ENCODE results near the gene AUTS2.
A peak's percentile ranks its signal among the peaks of the same experiment; 100 is the strongest.

Gene AUTS2

GRCh38 chr7:70312336-70312735, 714.1 kb downstream of the AUTS2 start:
- TF ChIP-seq, protein P1, sequence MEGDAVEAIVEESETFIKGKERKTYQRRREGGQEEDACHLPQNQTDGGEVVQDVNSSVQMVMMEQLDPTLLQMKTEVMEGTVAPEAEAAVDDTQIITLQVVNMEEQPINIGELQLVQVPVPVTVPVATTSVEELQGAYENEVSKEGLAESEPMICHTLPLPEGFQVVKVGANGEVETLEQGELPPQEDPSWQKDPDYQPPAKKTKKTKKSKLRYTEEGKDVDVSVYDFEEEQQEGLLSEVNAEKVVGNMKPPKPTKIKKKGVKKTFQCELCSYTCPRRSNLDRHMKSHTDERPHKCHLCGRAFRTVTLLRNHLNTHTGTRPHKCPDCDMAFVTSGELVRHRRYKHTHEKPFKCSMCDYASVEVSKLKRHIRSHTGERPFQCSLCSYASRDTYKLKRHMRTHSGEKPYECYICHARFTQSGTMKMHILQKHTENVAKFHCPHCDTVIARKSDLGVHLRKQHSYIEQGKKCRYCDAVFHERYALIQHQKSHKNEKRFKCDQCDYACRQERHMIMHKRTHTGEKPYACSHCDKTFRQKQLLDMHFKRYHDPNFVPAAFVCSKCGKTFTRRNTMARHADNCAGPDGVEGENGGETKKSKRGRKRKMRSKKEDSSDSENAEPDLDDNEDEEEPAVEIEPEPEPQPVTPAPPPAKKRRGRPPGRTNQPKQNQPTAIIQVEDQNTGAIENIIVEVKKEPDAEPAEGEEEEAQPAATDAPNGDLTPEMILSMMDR (conservative IDR thresholded peaks at IDR 0.05; ENCODE audit: low read length): no peak
- H3K4me3 ChIP-seq (ENCODE audit: low read length): no peak overlapping the region
- DNase-seq (ENCODE audit: low read depth): no peak

GRCh38 chr7:70313271-70313670, 715.0 kb downstream of the AUTS2 start:
- DNase-seq (ENCODE audit: low read depth): no peak
- TF ChIP-seq, protein P1 (conservative IDR thresholded peaks at IDR 0.05; ENCODE audit: low read length): no peak
- H3K4me3 ChIP-seq (ENCODE audit: low read length): no peak overlapping the region

- no peak overlapping the region for H3K4me3 ChIP-seq (ENCODE audit: low read length)
- DNase-seq (ENCODE audit: low read depth): no peak
- TF ChIP-seq, protein P1 (conservative IDR thresholded peaks at IDR 0.05; ENCODE audit: low read length): no peak
Measured at GRCh38 chr7:70313687-70314086, 715.4 kb downstream of the AUTS2 start.

- no peak for DNase-seq (ENCODE audit: low read depth)
- H3K4me3 ChIP-seq (ENCODE audit: low read length): no peak overlapping the region
- TF ChIP-seq, protein P1 (conservative IDR thresholded peaks at IDR 0.05; ENCODE audit: low read length): no peak
Measured at GRCh38 chr7:70314221-70314620, 715.9 kb downstream of the AUTS2 start.

DNA sequence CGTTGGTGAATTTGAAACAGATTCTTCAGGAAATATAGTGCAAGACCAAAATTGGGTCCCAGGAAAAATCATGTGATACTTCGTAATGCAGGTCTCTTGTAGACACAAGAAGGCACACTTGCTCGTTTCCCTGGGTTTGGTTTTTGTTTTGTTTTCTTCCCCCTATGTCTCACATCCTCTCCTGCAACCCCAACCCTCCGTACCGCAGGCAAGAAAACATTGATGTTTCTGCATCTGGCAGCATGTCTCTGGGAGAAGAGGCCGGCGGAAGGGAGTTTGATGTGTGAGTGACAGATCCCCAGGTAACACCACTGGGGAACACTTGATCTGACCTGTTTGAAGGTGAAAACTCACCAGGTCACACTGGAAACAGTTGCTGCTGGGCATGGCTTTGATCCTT, 718.5 kb downstream of the AUTS2 start:
- no peak overlapping the region for H3K4me3 ChIP-seq (ENCODE audit: low read length)
- TF ChIP-seq, protein P1 (conservative IDR thresholded peaks at IDR 0.05; ENCODE audit: low read length): no peak
- DNase-seq (ENCODE audit: low read depth): no peak

DNA sequence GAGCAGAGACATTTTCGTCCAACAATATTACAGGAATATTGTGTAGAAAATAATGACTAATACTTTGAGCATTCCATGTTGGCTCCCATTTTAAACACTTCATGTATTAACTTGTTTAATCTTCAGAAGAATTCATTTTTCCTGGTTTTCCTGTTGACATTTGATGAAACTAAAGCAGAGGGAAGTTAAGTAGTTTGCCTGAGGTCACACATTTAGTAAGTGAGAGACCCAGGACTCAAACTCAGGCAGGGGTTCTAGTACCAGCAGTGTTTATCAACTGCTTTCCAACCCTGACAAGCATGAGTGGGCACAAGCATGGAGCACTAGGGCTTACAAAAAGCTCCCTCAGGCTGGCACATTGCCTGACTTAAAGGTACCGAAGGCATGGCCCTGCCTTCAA, 719.1 kb downstream of the AUTS2 start:
- TF ChIP-seq, protein P1 (conservative IDR thresholded peaks at IDR 0.05; ENCODE audit: low read length): no peak
- no peak overlapping the region for H3K4me3 ChIP-seq (ENCODE audit: low read length)
- peak; percentile 55 for DNase-seq (ENCODE audit: low read depth)

DNA sequence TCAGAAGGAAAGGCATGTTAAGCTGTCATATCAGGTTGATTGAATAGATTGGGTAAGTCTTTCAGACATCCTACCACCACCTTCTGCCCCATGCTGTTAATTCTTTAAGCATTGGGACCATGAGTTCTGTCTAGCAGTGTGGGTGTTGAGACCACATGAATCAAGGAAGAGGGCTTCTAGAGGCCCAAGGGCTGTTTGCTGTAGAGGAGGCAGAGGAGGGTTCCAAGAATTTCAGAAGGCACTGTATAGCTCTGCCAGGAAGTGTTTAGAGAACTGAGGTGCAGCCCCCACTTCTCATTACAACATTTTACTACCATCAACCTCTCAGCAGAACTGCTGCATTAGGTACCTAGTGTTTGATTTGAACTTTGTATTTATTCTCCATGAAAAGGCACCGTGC, 720.2 kb downstream of the AUTS2 start:
- no peak for DNase-seq (ENCODE audit: low read depth)
- H3K4me3 ChIP-seq (ENCODE audit: low read length): no peak overlapping the region
- TF ChIP-seq, protein P1 (conservative IDR thresholded peaks at IDR 0.05; ENCODE audit: low read length): no peak

Data from AG10803 (cell line).